ENCODE results near the gene APEX1.
A peak's percentile ranks its signal among the peaks of the same experiment; 100 is the strongest.

The APEX1 gene

GRCh38 chr14:20469890-20470602 is 15.0 kb downstream of the APEX1 start:
- H3K27ac ChIP-seq, result peak overlapping the region; percentile 89
- peaks cover 39% of the 10 kb centered on the region for H4K20me1 ChIP-seq
- peak overlapping the region; percentile 85 for H3K4me3 ChIP-seq
- peak overlapping the region; percentile 92 for H3K4me2 ChIP-seq
- H3K27me3 ChIP-seq, result no peaks in the 10 kb centered on the region
- peak; percentile 90 for TF ChIP-seq Cebpa-rat (IDR thresholded peaks at IDR 0.05)
- peaks cover 53% of the 10 kb centered on the region for H3K4me1 ChIP-seq
- no peaks in the 10 kb centered on the region for H3K9me3 ChIP-seq
- H3K9ac ChIP-seq, result peak overlapping the region; percentile 94
- H3K36me3 ChIP-seq, result peaks cover 38% of the 10 kb centered on the region

GRCh38 chr14:20470603-20470901 is 15.5 kb downstream of the APEX1 start:
- Histone ChIP-seq H3K4me2 (peak overlapping the region; percentile 92), H3K4me3 (peak overlapping the region; percentile 85), H3K4me1 (peaks cover 58% of the 10 kb centered on the region), H4K20me1 (peaks cover 39% of the 10 kb centered on the region), H3K9me3 (no peaks in the 10 kb centered on the region), H3K36me3 (peaks cover 43% of the 10 kb centered on the region), H3K27ac (peak overlapping the region; percentile 89), H3K9ac (peak overlapping the region; percentile 94), H3K27me3 (no peaks in the 10 kb centered on the region)
- no peak for TF ChIP-seq Cebpa-rat (IDR thresholded peaks at IDR 0.05)

GRCh38 chr14:20472536-20473169 is 17.6 kb downstream of the APEX1 start:
- Histone ChIP-seq H3K27me3 (no peaks in the 10 kb centered on the region), H3K4me3 (peak overlapping the region; percentile 85), H3K4me2 (peak overlapping the region; percentile 92), H4K20me1 (peaks cover 39% of the 10 kb centered on the region), H3K36me3 (peaks cover 59% of the 10 kb centered on the region), H3K9ac (peak overlapping the region; percentile 94; the same call in 1 of the 2 replicates), H3K27ac (peak overlapping the region; percentile 89), H3K4me1 (peaks cover 79% of the 10 kb centered on the region), H3K9me3 (no peaks in the 10 kb centered on the region)
- TF ChIP-seq Cebpa-rat (IDR thresholded peaks at IDR 0.05), result no peak

DNA sequence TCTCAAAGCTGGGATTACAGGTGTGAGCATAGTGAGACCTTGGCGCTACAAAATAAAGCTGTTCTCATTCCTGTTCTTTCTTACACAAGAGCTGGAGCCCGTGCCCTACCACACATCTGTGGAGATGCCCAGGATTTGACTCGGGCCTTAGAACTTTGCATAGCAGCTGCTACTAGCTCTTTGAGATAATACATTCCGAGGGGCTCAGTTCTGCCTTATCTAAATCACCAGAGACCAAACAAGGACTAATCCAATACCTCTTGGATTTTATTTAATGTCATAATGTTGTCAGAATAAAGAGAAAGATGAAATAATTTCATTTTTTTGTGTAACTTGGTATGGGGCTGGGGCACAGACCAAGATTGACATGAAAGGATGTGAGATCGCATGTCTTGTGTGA is 21.8 kb downstream of the APEX1 start:
- H3K9me3 ChIP-seq, result no peaks in the 10 kb centered on the region
- peak overlapping the region; percentile 75; the same call in 1 of the 2 replicates for H3K9ac ChIP-seq
- peaks cover 87% of the 10 kb centered on the region for H3K4me1 ChIP-seq
- peaks cover 22% of the 10 kb centered on the region for H4K20me1 ChIP-seq
- TF ChIP-seq Cebpa-rat (IDR thresholded peaks at IDR 0.05), result no peak
- peak overlapping the region; percentile 29; the same call in 1 of the 2 replicates for H3K4me3 ChIP-seq
- peak overlapping the region; percentile 83 for H3K27ac ChIP-seq
- H3K36me3 ChIP-seq, result peaks cover 86% of the 10 kb centered on the region
- peak overlapping the region; percentile 92 for H3K4me2 ChIP-seq
- H3K27me3 ChIP-seq, result no peaks in the 10 kb centered on the region

DNA sequence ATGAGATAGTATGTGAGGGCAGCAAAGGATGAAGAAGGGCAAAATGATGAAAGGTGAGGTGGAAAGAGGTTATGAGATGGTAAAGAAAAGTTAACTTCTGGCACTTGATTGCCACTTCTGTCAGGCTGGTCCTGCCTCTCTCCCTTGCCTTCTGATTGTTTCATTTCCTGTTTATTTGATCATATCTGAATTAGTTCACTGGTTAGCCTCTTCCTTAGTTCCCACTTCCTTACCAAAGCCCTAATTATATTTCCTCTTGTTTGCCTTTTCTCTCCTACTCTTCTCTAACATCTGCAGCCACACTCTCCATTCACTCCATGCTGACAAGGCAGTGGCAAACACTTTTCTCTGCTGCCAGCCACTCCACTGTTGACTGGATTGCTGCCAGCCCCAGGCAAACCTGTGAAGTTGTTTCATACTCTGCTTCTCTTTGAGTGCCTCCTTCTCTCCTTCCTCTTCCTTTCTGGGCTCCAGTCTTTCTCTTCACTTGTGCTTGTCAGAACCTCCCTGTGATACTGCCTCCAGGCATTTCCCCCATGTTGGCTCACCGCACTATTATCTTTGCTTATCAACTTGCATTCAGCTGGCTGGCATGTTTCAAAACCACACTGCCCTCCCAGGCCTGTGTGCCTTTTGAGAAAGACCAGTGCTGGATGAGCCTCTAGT is 22.3 kb downstream of the APEX1 start:
- peaks cover 81% of the 10 kb centered on the region for H3K36me3 ChIP-seq
- H3K27ac ChIP-seq, result peak overlapping the region; percentile 83
- H3K4me2 ChIP-seq, result peak overlapping the region; percentile 92
- H4K20me1 ChIP-seq, result peaks cover 17% of the 10 kb centered on the region
- no peaks in the 10 kb centered on the region for H3K9me3 ChIP-seq
- peaks cover 81% of the 10 kb centered on the region for H3K4me1 ChIP-seq
- peak overlapping the region; percentile 75 for H3K9ac ChIP-seq
- peak overlapping the region; percentile 29 for H3K4me3 ChIP-seq
- TF ChIP-seq Cebpa-rat (IDR thresholded peaks at IDR 0.05), result no peak
- no peaks in the 10 kb centered on the region for H3K27me3 ChIP-seq

- H3K4me3 ChIP-seq, result no peak overlapping the region
- peaks cover 3% of the 10 kb centered on the region; the same call in 1 of the 2 replicates for H4K20me1 ChIP-seq
- H3K9me3 ChIP-seq, result no peaks in the 10 kb centered on the region
- no peaks in the 10 kb centered on the region for H3K27me3 ChIP-seq
- peak overlapping the region; percentile 92 for H3K4me2 ChIP-seq
- peak overlapping the region; percentile 83 for H3K27ac ChIP-seq
- H3K36me3 ChIP-seq, result peaks cover 65% of the 10 kb centered on the region
- no peak for TF ChIP-seq Cebpa-rat (IDR thresholded peaks at IDR 0.05)
- H3K4me1 ChIP-seq, result peaks cover 65% of the 10 kb centered on the region
- H3K9ac ChIP-seq, result peak overlapping the region; percentile 75
Measured at GRCh38 chr14:20478894-20479293, 23.9 kb downstream of the APEX1 start.

DNA sequence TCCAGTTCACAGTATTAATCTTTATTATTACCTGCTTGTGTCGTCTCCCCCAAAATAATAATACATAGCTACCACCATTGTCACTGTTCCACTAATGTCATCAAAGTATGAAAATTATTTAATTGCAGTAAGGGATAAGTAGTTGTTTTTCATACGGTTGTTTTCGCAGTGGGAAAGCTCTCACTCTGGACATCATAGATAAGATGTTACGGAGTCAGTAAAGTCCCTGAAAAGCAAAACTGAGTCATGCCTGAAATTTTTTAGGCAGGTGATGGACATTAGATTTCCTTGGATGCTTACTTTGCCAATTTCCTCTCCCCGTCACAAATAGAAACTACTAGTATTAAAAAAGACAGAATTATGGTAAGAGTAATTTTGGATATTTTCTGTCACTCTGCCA is 27.4 kb downstream of the APEX1 start:
- no peaks in the 10 kb centered on the region for H3K9me3 ChIP-seq
- no peak for TF ChIP-seq Cebpa-rat (IDR thresholded peaks at IDR 0.05)
- no peak overlapping the region for H3K9ac ChIP-seq
- no peak overlapping the region for H3K4me2 ChIP-seq
- peaks cover 34% of the 10 kb centered on the region for H3K36me3 ChIP-seq
- H4K20me1 ChIP-seq, result no peaks in the 10 kb centered on the region
- H3K4me1 ChIP-seq, result peaks cover 39% of the 10 kb centered on the region
- H3K27me3 ChIP-seq, result no peaks in the 10 kb centered on the region
- no peak overlapping the region for H3K4me3 ChIP-seq
- H3K27ac ChIP-seq, result no peak overlapping the region

DNA sequence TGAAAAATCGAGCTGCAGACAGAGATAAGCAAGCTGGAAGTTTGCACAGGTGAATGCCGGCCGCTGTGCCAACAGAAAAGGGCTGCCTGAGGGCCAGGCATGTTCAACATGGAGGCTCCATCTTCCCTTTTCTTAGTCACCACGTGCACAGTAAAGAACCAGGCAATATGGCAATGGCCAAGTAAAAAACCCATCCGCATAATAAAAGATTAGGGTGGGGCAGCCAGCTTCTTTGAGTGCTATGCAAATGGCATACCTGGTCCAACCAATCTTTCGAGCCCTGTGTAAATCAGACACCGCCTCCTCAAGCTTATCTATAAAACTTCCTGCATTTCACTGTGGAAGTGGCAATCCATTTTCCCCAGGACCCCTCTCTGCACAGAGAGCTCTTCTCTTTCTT is 30.9 kb downstream of the APEX1 start:
- H4K20me1 ChIP-seq, result no peaks in the 10 kb centered on the region
- H3K27me3 ChIP-seq, result no peaks in the 10 kb centered on the region
- TF ChIP-seq Cebpa-rat (IDR thresholded peaks at IDR 0.05), result no peak
- H3K4me3 ChIP-seq, result no peak overlapping the region
- no peak overlapping the region for H3K27ac ChIP-seq
- peaks cover 1% of the 10 kb centered on the region for H3K36me3 ChIP-seq
- no peaks in the 10 kb centered on the region for H3K9me3 ChIP-seq
- no peak overlapping the region for H3K9ac ChIP-seq
- H3K4me1 ChIP-seq, result peaks cover 43% of the 10 kb centered on the region
- no peak overlapping the region for H3K4me2 ChIP-seq

DNA sequence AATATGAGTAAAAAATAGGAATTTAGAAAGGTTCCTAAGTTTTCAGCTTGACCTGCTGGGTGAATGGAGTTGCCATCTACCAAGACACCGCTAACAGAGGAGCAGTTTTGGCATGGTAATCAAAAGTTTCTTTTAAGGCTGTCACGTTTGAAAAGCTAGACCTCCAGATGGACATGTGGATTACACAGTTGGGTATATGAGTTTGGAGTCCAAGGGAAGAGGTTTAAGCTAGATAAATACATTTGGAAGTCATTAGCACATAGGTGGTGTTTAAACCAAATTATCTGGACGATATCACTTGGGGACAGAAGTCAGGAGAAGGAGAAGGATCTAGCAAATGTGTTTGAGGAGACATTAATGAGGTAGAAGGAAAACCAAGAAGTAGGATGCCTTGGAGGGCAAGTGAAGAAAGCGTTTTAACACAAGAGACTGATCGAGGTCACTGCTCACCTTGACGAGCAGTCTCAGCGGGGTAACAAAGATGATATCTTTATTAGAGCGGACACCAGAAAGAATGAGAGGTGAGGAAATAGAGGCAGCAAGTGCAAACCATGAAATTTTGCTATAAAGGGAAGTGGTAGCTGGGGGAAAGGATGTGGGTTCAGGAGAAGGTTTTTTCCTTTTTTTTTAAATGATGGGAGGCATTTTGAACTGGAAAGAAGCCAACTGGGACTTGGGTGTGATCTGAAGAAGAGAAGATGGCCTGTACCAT is 31.8 kb downstream of the APEX1 start:
- H3K4me2 ChIP-seq, result peak overlapping the region; percentile 71
- H3K36me3 ChIP-seq, result no peaks in the 10 kb centered on the region
- H3K27ac ChIP-seq, result no peak overlapping the region
- no peak overlapping the region for H3K9ac ChIP-seq
- H3K4me3 ChIP-seq, result no peak overlapping the region
- no peaks in the 10 kb centered on the region for H3K27me3 ChIP-seq
- no peaks in the 10 kb centered on the region for H4K20me1 ChIP-seq
- TF ChIP-seq Cebpa-rat (IDR thresholded peaks at IDR 0.05), result no peak
- H3K4me1 ChIP-seq, result peaks cover 53% of the 10 kb centered on the region
- no peaks in the 10 kb centered on the region for H3K9me3 ChIP-seq
